Fibroblast of the aortic adventitia (primary cell): ENCODE data around the gene KCTD16. TPM values are rescaled to one million over a fixed set of nuclear protein-coding genes. Genes with fewer than 3 reads are reported as not detected.

Experiments used
- DNase-seq: peaks from one replicate; pipeline ENCODE4 v3.0.0-alpha.2; 2010; ENCODE audit warnings: low read depth
- H3K4me3 ChIP-seq: 2 replicates; pipeline ENCODE4 v1.5.1; 2011; ENCODE audit warnings: low read depth, mild to moderate bottlenecking, control low read depth, low read length, moderate library complexity
- CTCF ChIP-seq: IDR thresholded peaks from 2 replicates; pipeline ENCODE4 v1.5.1; 2011; ENCODE audit warnings: mild to moderate bottlenecking, low read length, control low read depth, inconsistent platforms; ENCODE audit not compliant: insufficient read depth
- total RNA-seq: library from RNA; depleted of rRNA; stranded (reverse); fragments of >200 nt; gene quantifications from 2 replicates; pipeline ENCODE4 v1.2.3, GENCODE V29; 2012; ENCODE audit warnings: low replicate concordance

Gene KCTD16
- total RNA-seq, 1 donor = 12.6 TPM

- no peak overlapping the region for H3K4me3 ChIP-seq
- no peak for DNase-seq
- TF ChIP-seq CTCF = no peak
Observed at GRCh38 chr5:144391044-144391443, 220.4 kb downstream of the KCTD16 start.

- no peak for DNase-seq
- H3K4me3 ChIP-seq = no peak overlapping the region
- no peak for TF ChIP-seq CTCF
Observed at GRCh38 chr5:144393641-144394435, 223.2 kb downstream of the KCTD16 start.

GRCh38 chr5:144395704-144396103 lies 225.0 kb downstream of the KCTD16 start:
- no peak overlapping the region for H3K4me3 ChIP-seq
- no peak for DNase-seq
- no peak for TF ChIP-seq CTCF

- DNase-seq = no peak
- H3K4me3 ChIP-seq = no peak overlapping the region
- TF ChIP-seq CTCF = no peak
Observed at GRCh38 chr5:144403058-144403457, 232.4 kb downstream of the KCTD16 start.

GRCh38 chr5:144403817-144404420 lies 233.2 kb downstream of the KCTD16 start:
- no peak for DNase-seq
- no peak overlapping the region for H3K4me3 ChIP-seq
- peak; percentile 16 for TF ChIP-seq CTCF

GRCh38 chr5:144404672-144405071 lies 234.0 kb downstream of the KCTD16 start:
- DNase-seq = no peak
- H3K4me3 ChIP-seq = no peak overlapping the region
- TF ChIP-seq CTCF = no peak

GRCh38 chr5:144405991-144406390 lies 235.3 kb downstream of the KCTD16 start:
- no peak for TF ChIP-seq CTCF
- DNase-seq = no peak
- no peak overlapping the region for H3K4me3 ChIP-seq
